AG08396 (cell line): Measurements from ENCODE around the gene FXYD2.

Experiments
- DNase-seq: peaks from one replicate; pipeline ENCODE4 v3.0.0; 2012; ENCODE audit warnings: low spot score, mixed read lengths

FXYD2 gene

DNA sequence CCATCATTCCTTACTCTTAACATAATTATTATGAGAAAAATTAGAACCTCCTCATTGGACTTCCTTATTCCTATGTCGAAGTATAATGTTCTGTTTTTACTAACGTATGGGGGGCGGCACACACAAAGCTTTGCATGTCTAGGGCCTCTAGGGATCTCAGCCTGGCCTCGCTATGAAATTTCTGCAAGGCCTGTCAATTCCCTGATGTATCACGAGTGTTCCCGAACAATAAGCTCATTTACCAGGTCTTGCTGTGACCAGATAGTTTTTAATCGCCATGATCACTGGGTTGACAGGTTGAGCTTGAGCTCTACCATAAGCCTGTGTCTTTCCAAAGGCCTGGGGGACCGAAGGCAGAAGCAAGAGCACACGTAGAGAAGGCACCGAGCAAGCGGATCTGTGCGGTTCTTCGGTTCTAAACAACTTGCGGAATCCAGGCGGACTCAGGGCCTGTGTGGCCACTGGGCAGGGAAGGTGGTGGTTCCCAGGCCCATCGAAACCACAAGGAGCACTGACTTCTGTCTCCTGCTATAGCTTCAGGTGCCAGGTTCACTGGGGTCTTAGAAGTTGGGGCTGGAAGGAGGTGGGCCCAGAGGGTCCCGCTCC lies 10.4 kb upstream of the FXYD2 start:
- DNase-seq: no peak

DNA sequence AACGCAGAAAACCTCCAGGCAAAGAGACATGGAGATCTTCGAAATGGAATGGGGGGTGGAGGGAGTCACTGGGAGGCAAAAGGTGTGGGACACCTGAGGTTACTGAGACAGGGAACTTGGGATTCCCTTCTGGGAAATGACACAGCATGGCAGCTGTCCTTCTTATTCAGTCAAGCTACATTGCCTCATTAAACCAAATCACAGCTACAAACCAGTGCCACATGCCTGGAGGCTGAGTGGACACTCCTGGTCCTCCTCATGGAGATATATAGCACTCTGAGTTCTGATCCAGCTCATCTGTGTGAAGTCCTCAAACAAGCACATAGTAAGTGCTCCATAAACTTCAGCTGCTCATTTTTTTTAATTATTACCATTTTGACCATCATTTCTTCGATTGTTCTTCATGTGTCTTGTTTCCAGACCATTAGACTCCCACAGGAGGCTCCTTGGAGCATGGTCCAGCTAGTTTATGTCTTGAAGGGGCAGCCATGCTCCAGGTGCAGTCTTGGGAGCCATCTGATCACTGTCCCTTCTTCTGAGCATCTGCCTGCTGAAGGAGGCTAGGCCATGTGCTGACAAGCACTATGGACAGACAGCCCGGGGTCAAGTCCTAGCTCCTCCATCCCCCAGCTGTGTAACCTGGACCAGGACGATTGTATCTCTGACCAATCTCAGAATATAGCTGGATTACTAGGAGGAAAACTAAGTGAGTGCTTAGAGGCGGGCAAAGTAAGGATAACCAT lies 9.7 kb upstream of the FXYD2 start:
- DNase-seq: no peak

DNA sequence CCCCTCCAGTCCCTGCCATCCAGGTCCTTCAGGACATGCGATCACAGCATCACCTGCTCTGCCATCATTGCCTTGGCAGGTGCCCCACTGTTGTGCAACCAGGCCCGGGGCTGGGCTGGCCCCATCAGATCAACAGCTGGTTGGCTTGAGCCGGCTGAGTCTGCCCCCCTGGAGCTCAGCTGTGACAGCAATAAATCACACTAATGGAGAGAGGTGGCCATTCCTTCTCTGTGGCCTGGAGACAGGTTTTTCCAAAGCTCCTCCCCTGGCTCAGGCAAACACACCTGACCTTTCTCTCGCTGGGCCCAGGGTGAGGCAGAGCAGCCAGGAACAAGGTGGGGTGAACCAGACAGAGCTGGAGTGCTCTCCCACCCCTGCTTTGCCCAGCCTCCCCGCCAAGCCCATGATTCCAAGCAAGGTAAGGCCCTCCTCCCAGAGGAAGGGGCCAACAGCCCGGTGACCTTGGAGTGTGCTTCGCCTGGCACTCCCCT lies 8.9 kb upstream of the FXYD2 start:
- DNase-seq: no peak

GRCh38 chr11:117832511-117832910 lies 8.0 kb upstream of the FXYD2 start:
- no peak for DNase-seq

DNA sequence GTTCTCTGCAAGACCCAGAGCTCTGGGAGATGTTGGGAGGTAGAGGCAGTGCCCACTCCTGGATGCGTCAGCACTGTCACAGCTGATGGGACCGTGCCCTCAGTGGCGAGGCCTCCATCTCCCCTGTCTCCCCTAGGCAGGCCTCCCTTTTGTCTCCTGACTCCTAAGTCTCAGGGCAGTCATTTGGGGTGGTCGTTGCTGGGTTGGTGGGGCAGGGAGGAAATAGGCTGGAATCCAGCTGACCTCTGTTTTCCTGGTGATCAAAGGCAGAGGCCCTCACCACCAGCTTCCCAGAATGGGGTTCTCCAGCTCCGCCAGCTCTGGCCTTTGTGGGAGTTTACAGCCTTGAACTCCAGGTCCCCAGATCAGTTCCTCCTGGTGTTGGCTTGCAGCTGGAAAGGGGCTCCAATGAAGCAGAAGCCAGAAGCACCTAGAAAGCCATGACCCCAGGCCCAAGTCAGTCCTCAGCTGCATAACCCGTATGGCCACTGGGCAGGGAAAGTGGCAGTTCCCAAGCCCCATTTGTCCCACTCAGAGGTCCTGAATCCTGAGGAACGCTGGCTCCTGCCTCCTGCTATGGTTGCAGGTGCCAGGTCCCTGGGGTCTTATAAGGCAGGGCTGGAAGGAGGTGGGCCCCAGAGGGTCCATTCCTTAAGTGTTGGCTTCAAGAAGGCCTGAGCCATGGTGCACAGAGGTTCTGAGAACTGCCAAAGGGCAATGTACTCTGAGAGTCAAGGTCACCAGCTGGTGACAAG lies 7.3 kb upstream of the FXYD2 start:
- no peak for DNase-seq

DNA sequence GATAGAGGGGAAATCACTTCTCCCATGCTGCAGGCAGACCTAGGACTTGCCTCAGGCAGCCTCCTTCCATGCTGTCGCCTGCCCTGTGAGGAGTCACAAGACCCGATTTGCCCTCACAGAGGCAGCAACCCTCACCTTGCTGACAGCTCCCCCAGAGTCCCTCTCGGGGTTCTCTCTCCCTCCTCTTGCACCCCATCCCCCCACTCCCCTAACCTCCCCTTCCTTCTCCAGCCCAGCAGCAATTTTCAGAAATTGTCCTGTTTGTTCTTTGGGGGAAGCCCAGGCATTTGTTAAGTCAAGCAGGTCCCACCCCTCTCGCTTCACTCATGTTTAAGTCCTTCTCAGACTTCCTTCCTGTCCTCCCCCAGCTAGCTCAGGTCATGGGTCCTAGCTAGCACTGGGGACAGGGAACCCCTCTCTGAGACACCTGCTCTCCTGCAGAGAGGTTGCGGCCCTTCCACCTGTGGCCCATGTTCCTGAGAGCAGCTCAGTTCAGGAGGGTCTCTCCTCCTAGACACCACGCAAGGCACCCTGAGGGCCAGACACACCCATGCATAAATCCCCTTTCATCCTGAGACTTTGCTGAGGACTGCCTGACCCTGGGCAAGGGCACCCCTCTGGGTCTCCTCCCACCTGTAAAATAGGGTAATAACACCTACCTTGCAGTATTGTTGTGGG lies 6.3 kb upstream of the FXYD2 start:
- DNase-seq: no peak

GRCh38 chr11:117830072-117830471 lies 5.5 kb upstream of the FXYD2 start:
- no peak for DNase-seq

GRCh38 chr11:117829369-117829725 lies 4.8 kb upstream of the FXYD2 start:
- DNase-seq: no peak

DNA sequence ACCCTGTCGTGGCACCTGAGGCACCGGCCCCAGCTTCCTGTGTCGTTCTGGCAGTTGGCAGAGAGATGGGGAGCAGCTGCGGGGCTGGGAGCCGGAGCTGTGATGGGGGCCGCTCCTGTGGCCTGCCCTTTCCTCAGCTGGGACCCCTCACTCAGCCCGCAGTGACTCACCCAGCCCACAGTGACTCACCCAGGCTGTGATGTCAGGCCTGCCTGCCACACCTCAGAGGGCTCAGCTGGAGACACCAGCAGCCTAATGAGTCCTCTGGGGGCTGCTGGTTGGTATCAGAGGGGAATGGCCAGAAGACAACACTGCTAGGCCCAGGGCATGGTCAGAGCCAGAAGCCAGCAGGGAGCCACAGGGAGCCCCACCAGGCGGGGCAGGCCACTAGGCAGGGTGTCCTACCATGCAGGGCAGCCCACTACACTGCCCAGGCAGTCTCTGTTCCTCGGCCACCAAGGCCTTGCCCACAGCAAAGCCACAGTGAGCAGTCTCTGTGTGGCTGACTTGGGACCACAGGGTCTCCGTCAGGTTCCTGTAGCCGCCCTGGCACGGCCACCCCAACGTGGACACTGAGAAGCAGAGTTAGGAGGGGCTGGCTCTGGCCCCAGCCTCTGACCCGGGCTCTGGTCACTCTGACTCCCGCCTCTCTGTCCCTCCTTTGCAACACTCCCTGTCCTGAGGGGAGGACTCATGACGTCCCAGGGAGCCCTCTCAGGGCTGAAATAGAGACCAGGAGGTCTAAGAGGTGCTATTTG lies 4.2 kb upstream of the FXYD2 start:
- DNase-seq: peak; percentile 75

GRCh38 chr11:117827521-117828511 lies 3.3 kb upstream of the FXYD2 start:
- DNase-seq: no peak

DNA sequence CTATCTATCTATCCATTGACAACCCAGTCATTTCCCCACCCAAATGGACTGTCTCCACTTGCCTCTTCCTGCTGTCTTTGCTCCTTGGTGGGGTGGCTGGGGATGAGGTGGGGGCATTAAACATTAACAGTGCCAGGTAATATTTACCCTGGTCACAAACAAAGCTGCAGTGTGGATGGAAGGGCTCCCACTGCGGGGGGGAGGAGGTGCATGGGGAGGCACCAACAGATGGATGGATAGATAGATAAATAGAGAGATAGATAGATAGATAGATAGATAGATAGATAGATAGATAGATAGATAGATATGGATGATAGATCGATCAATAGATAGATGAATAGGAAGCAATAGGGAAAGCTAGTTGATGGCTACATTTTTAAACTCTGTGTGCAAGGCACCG lies 2.3 kb upstream of the FXYD2 start:
- DNase-seq: no peak

- no peak for DNase-seq
Measured at GRCh38 chr11:117826190-117826570, 1.6 kb upstream of the FXYD2 start.

GRCh38 chr11:117825538-117826189 lies 1.1 kb upstream of the FXYD2 start:
- DNase-seq: no peak

DNA sequence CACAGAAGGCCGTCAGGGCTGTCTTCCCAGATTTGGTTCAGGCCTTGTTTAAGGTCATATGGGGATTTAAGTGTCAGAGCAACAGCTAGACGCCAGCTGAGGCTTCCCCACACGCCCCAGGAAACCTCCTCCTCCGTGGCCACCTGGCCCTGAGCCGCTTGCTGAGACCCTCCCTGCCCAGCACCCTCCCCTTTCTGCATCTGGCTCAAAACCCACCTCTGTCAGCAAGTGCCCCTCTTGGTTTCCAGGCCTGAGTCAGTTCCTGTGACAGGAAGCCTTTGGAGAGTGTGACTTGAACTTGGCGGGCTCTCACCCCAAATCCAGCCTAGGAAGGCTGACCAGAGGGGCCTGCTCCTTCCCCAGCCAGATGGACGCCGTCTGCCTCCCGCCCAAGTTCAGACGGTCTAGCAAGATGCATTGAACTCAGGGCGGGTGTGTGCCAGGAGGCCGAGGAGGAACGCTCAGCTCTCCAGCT lies 561 bp downstream of the FXYD2 start:
- no peak for DNase-seq

- DNase-seq: no peak
Measured at GRCh38 chr11:117823294-117823945, 1.1 kb downstream of the FXYD2 start.

GRCh38 chr11:117822074-117823033 lies 2.2 kb downstream of the FXYD2 start:
- DNase-seq: no peak

GRCh38 chr11:117821431-117821830 lies 3.1 kb downstream of the FXYD2 start:
- DNase-seq: no peak

DNA sequence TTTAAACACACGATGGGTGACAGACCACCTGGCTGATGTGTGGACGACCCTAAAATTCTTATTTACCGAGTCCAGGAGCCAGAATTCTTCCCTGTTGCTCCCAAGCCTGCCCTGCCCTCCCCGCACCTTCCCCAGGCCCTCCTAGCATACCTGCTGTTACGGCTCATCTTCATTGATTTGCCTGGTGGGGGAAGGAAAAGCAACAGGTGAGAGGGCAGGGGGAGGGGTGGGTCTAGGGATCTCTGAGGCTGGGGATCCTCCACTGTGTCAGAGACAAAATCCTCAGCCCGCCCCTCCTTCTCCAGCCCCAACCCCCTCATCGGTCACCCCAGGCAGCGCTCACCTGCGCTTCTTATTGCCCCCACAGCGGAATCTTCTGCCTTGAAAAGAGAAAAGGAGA lies 4.0 kb downstream of the FXYD2 start:
- DNase-seq: no peak
